Measurements from ENCODE around the gene MTHFSD. TPM values are rescaled to one million over a fixed set of nuclear protein-coding genes. Genes with fewer than 3 reads are reported as not detected.

The MTHFSD gene
- total RNA-seq, 1 donor from 2014 or later = 7.1 TPM

- H3K4me3 ChIP-seq (ENCODE audit: low read depth, low read length) = no peak overlapping the region
- TF ChIP-seq CTCF (conservative IDR thresholded peaks at IDR 0.05; ENCODE audit: low read depth, low read length) = no peak
- no peak for DNase-seq (ENCODE audit: low read depth)
Measured at GRCh38 chr16:86572041-86572521, 17.0 kb upstream of the MTHFSD start.

GRCh38 chr16:86571530-86571915 is 16.5 kb upstream of the MTHFSD start:
- no peak for TF ChIP-seq CTCF (conservative IDR thresholded peaks at IDR 0.05; ENCODE audit: low read depth, low read length)
- DNase-seq (ENCODE audit: low read depth) = no peak
- H3K4me3 ChIP-seq (ENCODE audit: low read depth, low read length) = no peak overlapping the region

GRCh38 chr16:86570558-86571529 is 15.8 kb upstream of the MTHFSD start:
- H3K4me3 ChIP-seq (ENCODE audit: low read depth, low read length) = peak overlapping the region; percentile 15
- no peak for TF ChIP-seq CTCF (conservative IDR thresholded peaks at IDR 0.05; ENCODE audit: low read depth, low read length)
- DNase-seq (ENCODE audit: low read depth) = no peak

GRCh38 chr16:86569701-86570447 is 14.8 kb upstream of the MTHFSD start:
- peak overlapping the region; percentile 53 for H3K4me3 ChIP-seq (ENCODE audit: low read depth, low read length)
- DNase-seq (ENCODE audit: low read depth) = no peak
- no peak for TF ChIP-seq CTCF (conservative IDR thresholded peaks at IDR 0.05; ENCODE audit: low read depth, low read length)

GRCh38 chr16:86568677-86569623 is 13.9 kb upstream of the MTHFSD start:
- DNase-seq (ENCODE audit: low read depth) = no peak
- H3K4me3 ChIP-seq (ENCODE audit: low read depth, low read length) = peak overlapping the region; percentile 53
- no peak for TF ChIP-seq CTCF (conservative IDR thresholded peaks at IDR 0.05; ENCODE audit: low read depth, low read length)

All from epithelial cell of proximal tubule (primary cell).